ENCODE measurements around the gene SCFD2. TPM values are rescaled to one million over a fixed set of nuclear protein-coding genes. Genes with fewer than 3 reads are reported as not detected.
"Not testable (repeated sequence)": the region's sequence is repeated elsewhere in the genome, so short reads cannot be mapped to it uniquely, and the experiment has no call there.

The SCFD2 gene
- total and polyA plus RNA-seq, 2 donors (not counting 3 experiments of a cell fraction or from before 2014, with no cell fraction given) = 12.3 to 22.8 TPM

DNA sequence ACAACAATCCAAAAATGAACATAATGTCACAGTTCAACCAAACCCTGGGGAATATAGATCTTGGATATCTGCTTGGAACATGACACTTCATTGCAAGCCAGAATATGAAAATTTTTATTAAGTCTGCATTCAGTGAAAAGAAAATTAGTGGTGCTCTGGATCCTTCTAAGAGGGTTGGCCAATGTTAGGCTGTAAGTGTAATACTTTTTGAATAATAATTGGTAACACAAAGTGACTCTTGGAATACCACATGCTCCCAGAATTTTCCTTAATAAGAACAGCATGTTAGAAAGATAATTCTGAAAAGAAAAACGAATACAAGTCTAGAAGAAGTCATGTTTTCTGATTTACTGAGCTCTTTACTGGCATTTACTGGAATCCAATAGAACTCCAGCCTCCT is 328.0 kb downstream of the SCFD2 start:
- dilution Hi-C loops (cut with MboI; ENCODE audit: extremely low pct_ligation_motif_present, low sequenced_read_pairs) (no loop called here), intact Hi-C loops (cut with micrococcal nuclease) (no loop called here)
- DNase-seq (ENCODE audit: low read depth, low spot score) (no peak), FAIRE-seq (no peak)
- ChIA-PET POLR2A (no interaction called here), CTCF (interaction anchor here (1.1 kb wide), 1 partner anchor 22 kb away, joined by 3 read pairs; no protein-coding TSS in a partner anchor)
- Histone ChIP-seq H3K27me3 (ENCODE audit: control insufficient read depth in 2 of 2, insufficient read depth in 2 of 2, low read length in 2 of 2) (no peaks in the 10 kb centered on the region), H3K27ac (ENCODE audit: insufficient read depth, low read depth, low read length) (no peak overlapping the region), H3K4me2 (ENCODE audit: insufficient read depth, low read length) (no peak overlapping the region), H4K20me1 (replicated peaks; ENCODE audit: control insufficient read depth, extremely low read depth, insufficient read depth, low read length) (no peaks in the 10 kb centered on the region), H3K36me3 (ENCODE audit: control insufficient read depth in 2 of 2, extremely low read depth in 1 of 2, insufficient read depth in 2 of 2, low read length in 2 of 2) (no peaks in the 10 kb centered on the region), H3K4me1 (ENCODE audit: control insufficient read depth, extremely low read depth, insufficient read depth, low read length) (no peaks in the 10 kb centered on the region), H3K9me3 (replicated peaks; ENCODE audit: control insufficient read depth, insufficient read depth, low read length) (no peaks in the 10 kb centered on the region), H3K9me1 (replicated peaks; ENCODE audit: control insufficient read depth, extremely low read depth, insufficient read depth, low read length) (no peaks in the 10 kb centered on the region), H3K9ac (replicated peaks; ENCODE audit: extremely low read depth, insufficient read depth, low read length) (no peak overlapping the region), H3K4me3 (replicated peaks in 1 of 3; ENCODE audit: insufficient read depth in 1 of 3, low read depth in 1 of 3, low read length in 3 of 3) (no peak overlapping the region), H2AFZ (ENCODE audit: low read depth, low read length) (no peak overlapping the region), H3K79me2 (ENCODE audit: control insufficient read depth, insufficient read depth, low read length) (no peaks in the 10 kb centered on the region)
- BruUV-seq (replicated peaks) = no TSS peak
- TF ChIP-seq JUN (IDR thresholded peaks at IDR 0.05; ENCODE audit: borderline replicate concordance, insufficient read depth, insufficient read length, low read depth) = no peak
- TF ChIP-seq FOS (IDR thresholded peaks at IDR 0.05; ENCODE audit: borderline replicate concordance, insufficient read depth, low read length) = no peak
- TF ChIP-seq, protein P1, sequence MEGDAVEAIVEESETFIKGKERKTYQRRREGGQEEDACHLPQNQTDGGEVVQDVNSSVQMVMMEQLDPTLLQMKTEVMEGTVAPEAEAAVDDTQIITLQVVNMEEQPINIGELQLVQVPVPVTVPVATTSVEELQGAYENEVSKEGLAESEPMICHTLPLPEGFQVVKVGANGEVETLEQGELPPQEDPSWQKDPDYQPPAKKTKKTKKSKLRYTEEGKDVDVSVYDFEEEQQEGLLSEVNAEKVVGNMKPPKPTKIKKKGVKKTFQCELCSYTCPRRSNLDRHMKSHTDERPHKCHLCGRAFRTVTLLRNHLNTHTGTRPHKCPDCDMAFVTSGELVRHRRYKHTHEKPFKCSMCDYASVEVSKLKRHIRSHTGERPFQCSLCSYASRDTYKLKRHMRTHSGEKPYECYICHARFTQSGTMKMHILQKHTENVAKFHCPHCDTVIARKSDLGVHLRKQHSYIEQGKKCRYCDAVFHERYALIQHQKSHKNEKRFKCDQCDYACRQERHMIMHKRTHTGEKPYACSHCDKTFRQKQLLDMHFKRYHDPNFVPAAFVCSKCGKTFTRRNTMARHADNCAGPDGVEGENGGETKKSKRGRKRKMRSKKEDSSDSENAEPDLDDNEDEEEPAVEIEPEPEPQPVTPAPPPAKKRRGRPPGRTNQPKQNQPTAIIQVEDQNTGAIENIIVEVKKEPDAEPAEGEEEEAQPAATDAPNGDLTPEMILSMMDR (IDR thresholded peaks at IDR 0.05; ENCODE audit: extremely low read depth in 1 of 2, insufficient read depth in 1 of 2, low read depth in 1 of 2, low read length in 2 of 2) = no peak
- TF ChIP-seq, protein P2, sequence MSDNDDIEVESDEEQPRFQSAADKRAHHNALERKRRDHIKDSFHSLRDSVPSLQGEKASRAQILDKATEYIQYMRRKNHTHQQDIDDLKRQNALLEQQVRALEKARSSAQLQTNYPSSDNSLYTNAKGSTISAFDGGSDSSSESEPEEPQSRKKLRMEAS (IDR thresholded peaks at IDR 0.05; ENCODE audit: insufficient read depth, insufficient read length) = no peak
- no peak for TF ChIP-seq POLR2A (IDR thresholded peaks at IDR 0.05; ENCODE audit: low read depth, low read length)
- TF ChIP-seq EZH2 (IDR thresholded peaks at IDR 0.05; ENCODE audit: borderline replicate concordance, low read depth, low read length, severe bottlenecking) = no peak
- no peak for TF ChIP-seq MYC (IDR thresholded peaks at IDR 0.05; ENCODE audit: low read depth, low read length)
- TF ChIP-seq POLR2AphosphoS5 (IDR thresholded peaks at IDR 0.05; ENCODE audit: insufficient read depth, low read depth, low read length) = no peak
- TF ChIP-seq GATA2 (IDR thresholded peaks at IDR 0.05; ENCODE audit: insufficient read depth, insufficient read length, low read depth, low read length) = no peak

DNA sequence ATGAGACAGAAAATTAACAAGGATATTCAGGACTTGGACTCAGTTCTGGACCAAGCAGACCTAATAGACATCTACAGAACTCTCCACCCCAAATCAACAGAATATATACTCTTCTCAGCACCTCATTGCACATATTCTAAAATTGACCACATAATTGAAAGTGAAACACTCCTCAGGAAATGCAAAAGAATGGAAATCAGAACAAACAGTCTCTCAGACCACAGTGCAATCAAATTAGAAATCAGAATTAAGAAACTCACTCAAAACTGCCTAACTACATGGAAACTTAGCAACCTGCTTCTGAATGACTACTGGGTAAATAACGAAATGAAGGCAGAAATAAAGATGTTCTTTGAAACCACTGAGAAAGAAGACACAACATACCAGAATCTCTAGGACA is 333.0 kb downstream of the SCFD2 start:
- H3K27ac ChIP-seq (ENCODE audit: insufficient read depth, low read depth, low read length); H3K4me1 ChIP-seq (ENCODE audit: control insufficient read depth, extremely low read depth, insufficient read depth, low read length); DNase-seq (ENCODE audit: low read depth, low spot score); H3K27me3 ChIP-seq (ENCODE audit: control insufficient read depth in 2 of 2, insufficient read depth in 2 of 2, low read length in 2 of 2); BruUV-seq (replicated peaks); intact Hi-C loops (cut with micrococcal nuclease); H3K9me1 ChIP-seq (replicated peaks; ENCODE audit: control insufficient read depth, extremely low read depth, insufficient read depth, low read length); H2AFZ ChIP-seq (ENCODE audit: low read depth, low read length); H3K4me2 ChIP-seq (ENCODE audit: insufficient read depth, low read length); CTCF ChIA-PET; H3K79me2 ChIP-seq (ENCODE audit: control insufficient read depth, insufficient read depth, low read length); POLR2A ChIA-PET; dilution Hi-C loops (cut with MboI; ENCODE audit: extremely low pct_ligation_motif_present, low sequenced_read_pairs); H3K36me3 ChIP-seq (ENCODE audit: control insufficient read depth in 2 of 2, extremely low read depth in 1 of 2, insufficient read depth in 2 of 2, low read length in 2 of 2); H3K9ac ChIP-seq (replicated peaks; ENCODE audit: extremely low read depth, insufficient read depth, low read length); FAIRE-seq; H4K20me1 ChIP-seq (replicated peaks; ENCODE audit: control insufficient read depth, extremely low read depth, insufficient read depth, low read length); H3K4me3 ChIP-seq (replicated peaks in 1 of 3; ENCODE audit: insufficient read depth in 1 of 3, low read depth in 1 of 3, low read length in 3 of 3); H3K9me3 ChIP-seq (replicated peaks; ENCODE audit: control insufficient read depth, insufficient read depth, low read length): not testable (repeated sequence)
